Kidney (tissue), 14 donors: ENCODE results near the gene PC. TPM values are rescaled to one million over a fixed set of nuclear protein-coding genes. Genes with fewer than 3 reads are reported as not detected.

Experiments used
- DNase-seq, 5 donors: peaks; one replicate each; pipeline ENCODE4 v3.0.0-alpha.2; 2013 to 2020
- FAIRE-seq: peaks from 2 replicates; lab custom pipeline; 2012; peaks lifted over from hg19 to GRCh38; lab: Jason Lieb, UNC
- H3K27ac ChIP-seq, 2 donors: one replicate each; pipeline ENCODE4 v1.7.0; 2013; ENCODE audit warnings: low read depth in 2 of 2, low read length in 2 of 2, inconsistent platforms in 1 of 2
- H3K27me3 ChIP-seq: one replicate; pipeline ENCODE4 v1.7.1; 2013; ENCODE audit warnings: low read length, inconsistent platforms; ENCODE audit not compliant: control insufficient read depth, insufficient read depth
- H3K36me3 ChIP-seq, 3 donors: one replicate each; pipeline versions ENCODE4 v1.7.0 to v1.7.1; 2013; ENCODE audit warnings: low read length in 3 of 3, control low read depth in 1 of 3, inconsistent platforms in 1 of 3; ENCODE audit not compliant: insufficient read depth in 3 of 3, control insufficient read depth in 2 of 3
- H3K4me1 ChIP-seq, 3 donors: one replicate each; pipeline versions ENCODE4 v1.7.0 to v1.7.1; 2013; ENCODE audit warnings: low read length in 3 of 3, inconsistent platforms in 1 of 3, low read depth in 1 of 3; ENCODE audit not compliant: control insufficient read depth in 2 of 3, insufficient read depth in 2 of 3
- H3K4me3 ChIP-seq, 3 donors: one replicate each; pipeline versions ENCODE4 v1.7.0 to v1.8.1; 2013; ENCODE audit warnings: low read length in 3 of 3, control low read depth in 1 of 3, inconsistent platforms in 1 of 3
- H3K9ac ChIP-seq, 3 donors: one replicate each; pipeline versions ENCODE4 v1.7.0 to v1.7.1; 2013; ENCODE audit warnings: low read length in 3 of 3, control low read depth in 1 of 3, inconsistent platforms in 1 of 3
- H3K9me3 ChIP-seq, 3 donors: one replicate each; pipeline versions ENCODE4 v1.7.0 to v1.7.1; 2013; ENCODE audit warnings: low read length in 3 of 3, control low read depth in 1 of 3, inconsistent platforms in 1 of 3; ENCODE audit not compliant: control insufficient read depth in 2 of 3, insufficient read depth in 1 of 3
- intact Hi-C: fragments of 100-400 bp; cut with DNase I; formaldehyde crosslinking; loops from one replicate; pipeline ENCODE4 v1.11.1; 2022
- polyA plus RNA-seq: library from polyadenylated mRNA; stranded (reverse); fragments of 350-450 nt; fragmentation: Illumina TruSeq; extraction: RNeasy Lipid Tissue Mini Kit (QIAGEN cat#74804); gene quantifications from one replicate; pipeline ENCODE4 v1.2.3, GENCODE V29; 2014; ENCODE audit warnings: low read depth, low replicate concordance; ENCODE audit not compliant: insufficient read depth
- total RNA-seq: library from RNA; stranded (reverse); fragmentation: NEBNext Ultra II Directional; extraction: Animal tissue kit (Norgen Biotek cat#: 25700); gene quantifications from one replicate; pipeline ENCODE4 v1.2.1, GENCODE V29; 2021
- TF ChIP-seq, protein P1 (sequence below): IDR thresholded peaks from 3 replicates; pipeline ENCODE4 v1.5.1; 2012; ENCODE audit warnings: mild to moderate bottlenecking, moderate library complexity, borderline replicate concordance; ENCODE audit not compliant: insufficient read depth; ENCODE audit errors: extremely low read depth
- donor health status: control.
- donor health status: control.
- donor health status: control.
- donor health status: control.
- donor health status: control.
- donor health status: DM: yes; HTN: yes; CAD: no.
- donor health status: Normal renal cell carcinoma (clear cell type).

Gene PC
- total and polyA plus RNA-seq, 2 donors from 2014 or later: 20.8 to 95.2 TPM

DNA sequence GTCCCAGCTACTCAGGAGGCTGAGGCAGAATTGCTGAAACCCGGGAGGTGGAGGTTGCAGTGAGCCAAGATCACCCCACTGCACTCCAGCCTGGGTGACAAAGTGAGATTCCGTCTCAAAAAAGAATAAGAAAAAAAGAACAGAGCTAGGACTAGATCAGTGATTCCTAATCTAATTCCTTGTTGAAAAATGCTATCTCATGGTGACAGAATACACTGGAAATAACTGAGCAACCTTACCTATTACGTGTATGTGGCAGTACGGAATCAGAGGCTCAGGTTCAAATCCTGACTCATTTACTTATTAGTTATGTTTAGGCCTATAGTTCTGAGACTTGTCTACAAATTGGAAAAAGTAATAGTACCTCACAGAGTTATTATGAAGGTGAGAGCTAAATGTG lies 134.5 kb downstream of the PC start:
- FAIRE-seq: no peak
- no peak for DNase-seq

DNA sequence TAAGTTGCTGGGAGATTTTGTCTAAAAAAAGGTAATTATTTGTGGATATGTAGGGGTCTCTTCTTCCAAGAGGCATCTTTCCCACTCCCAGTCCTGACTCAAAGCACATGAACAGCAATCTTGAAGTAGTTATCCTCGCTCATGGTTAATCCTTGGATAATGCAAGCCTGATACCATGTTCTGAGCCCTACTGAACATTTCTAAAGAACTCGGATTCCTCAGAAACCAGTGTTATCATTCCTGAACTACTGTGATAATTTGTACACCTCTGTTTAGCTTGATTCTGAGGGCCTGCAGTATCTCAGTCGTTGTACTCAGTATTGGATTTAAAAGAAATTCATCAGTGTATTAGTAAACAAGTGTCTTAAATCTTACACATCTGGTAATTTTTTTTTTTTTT lies 137.3 kb downstream of the PC start:
- no peak for FAIRE-seq
- no peak for DNase-seq
- H3K9me3 ChIP-seq: no peaks in the 10 kb centered on the region

More for the DNA sequence above, 134.5 kb downstream of the PC start:
- TF ChIP-seq, protein P1, sequence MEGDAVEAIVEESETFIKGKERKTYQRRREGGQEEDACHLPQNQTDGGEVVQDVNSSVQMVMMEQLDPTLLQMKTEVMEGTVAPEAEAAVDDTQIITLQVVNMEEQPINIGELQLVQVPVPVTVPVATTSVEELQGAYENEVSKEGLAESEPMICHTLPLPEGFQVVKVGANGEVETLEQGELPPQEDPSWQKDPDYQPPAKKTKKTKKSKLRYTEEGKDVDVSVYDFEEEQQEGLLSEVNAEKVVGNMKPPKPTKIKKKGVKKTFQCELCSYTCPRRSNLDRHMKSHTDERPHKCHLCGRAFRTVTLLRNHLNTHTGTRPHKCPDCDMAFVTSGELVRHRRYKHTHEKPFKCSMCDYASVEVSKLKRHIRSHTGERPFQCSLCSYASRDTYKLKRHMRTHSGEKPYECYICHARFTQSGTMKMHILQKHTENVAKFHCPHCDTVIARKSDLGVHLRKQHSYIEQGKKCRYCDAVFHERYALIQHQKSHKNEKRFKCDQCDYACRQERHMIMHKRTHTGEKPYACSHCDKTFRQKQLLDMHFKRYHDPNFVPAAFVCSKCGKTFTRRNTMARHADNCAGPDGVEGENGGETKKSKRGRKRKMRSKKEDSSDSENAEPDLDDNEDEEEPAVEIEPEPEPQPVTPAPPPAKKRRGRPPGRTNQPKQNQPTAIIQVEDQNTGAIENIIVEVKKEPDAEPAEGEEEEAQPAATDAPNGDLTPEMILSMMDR: no peak
- intact Hi-C loops: no loop called here
- Histone ChIP-seq H3K9ac (no peak overlapping the region), H3K27me3 (no peaks in the 10 kb centered on the region), H3K4me3 (no peak overlapping the region), H3K27ac (no peak overlapping the region), H3K36me3 (peaks cover 0 to 4% (median 2%) of the 10 kb centered on the region in 3 donors), H3K4me1 (no peaks in the 10 kb centered on the region), H3K9me3 (no peaks in the 10 kb centered on the region)

DNA sequence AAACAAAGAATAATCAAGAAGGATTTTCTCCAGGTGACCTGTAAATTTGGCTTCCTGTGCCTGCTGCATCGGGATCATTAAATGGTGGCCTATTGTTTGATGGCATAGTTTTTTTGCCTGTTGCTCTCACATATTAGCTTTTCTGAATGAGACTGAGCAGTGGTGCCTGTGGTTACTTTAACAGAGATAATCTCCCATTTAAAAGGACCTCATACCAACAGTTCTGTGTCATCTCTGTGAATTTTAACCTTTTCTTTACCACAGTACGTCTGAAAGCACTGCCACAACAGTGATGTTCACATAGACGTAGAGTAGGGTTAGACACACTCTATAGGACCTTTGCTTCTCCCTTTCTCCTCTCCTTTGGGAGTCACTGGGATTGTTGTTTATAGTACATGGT lies 137.8 kb downstream of the PC start:
- Histone ChIP-seq H3K27me3 (no peaks in the 10 kb centered on the region), H3K9me3 (no peaks in the 10 kb centered on the region), H3K27ac (no peak overlapping the region), H3K36me3 (no peaks in the 10 kb centered on the region), H3K9ac (no peak overlapping the region), H3K4me1 (no peaks in the 10 kb centered on the region), H3K4me3 (no peak overlapping the region)
- no peak for DNase-seq
- FAIRE-seq: no peak
- intact Hi-C loops: no loop called here
- TF ChIP-seq, protein P1: no peak

More for the DNA sequence above, 137.3 kb downstream of the PC start:
- Histone ChIP-seq H3K4me1 (no peaks in the 10 kb centered on the region), H3K27ac (no peak overlapping the region), H3K27me3 (no peaks in the 10 kb centered on the region), H3K9ac (no peak overlapping the region), H3K4me3 (no peak overlapping the region), H3K36me3 (no peaks in the 10 kb centered on the region)
- intact Hi-C loops: no loop called here
- TF ChIP-seq, protein P1: no peak

DNA sequence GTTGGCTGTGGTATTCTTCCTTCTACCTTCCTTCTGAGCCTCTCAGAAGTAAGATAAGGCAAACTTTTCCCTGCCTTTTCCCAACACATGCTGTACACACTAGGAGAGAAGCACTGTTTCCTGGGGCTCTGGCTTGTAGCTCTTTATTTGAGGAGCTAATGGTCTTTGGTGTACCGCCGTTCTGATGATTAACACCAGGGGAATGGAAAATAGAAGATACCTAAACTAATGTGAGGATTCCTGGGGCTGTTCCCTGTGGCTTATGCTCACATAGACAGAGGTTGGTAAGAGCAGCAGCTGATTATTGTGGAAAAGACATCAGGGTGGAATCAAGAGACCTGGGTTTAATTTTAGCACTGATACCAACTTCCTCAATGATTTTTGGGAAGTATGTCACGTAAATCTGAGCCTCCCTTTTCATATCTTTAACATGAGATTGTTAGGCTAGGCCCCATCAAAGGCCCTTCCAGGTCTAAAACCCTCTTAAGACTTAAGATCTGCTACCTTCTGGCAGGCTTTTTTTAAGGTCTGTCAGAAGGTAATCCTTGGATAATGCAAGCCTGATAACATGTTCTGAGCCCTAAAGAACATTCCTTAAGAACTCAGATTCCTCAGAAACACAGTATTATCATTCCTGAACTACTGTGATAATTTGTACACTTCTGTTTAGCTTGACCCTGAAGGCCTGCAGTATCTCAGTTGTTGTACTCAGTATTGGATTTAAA lies 139.8 kb downstream of the PC start:
- Histone ChIP-seq H3K27ac (no peak overlapping the region), H3K27me3 (no peaks in the 10 kb centered on the region), H3K9me3 (no peaks in the 10 kb centered on the region), H3K4me3 (no peak overlapping the region), H3K4me1 (no peaks in the 10 kb centered on the region), H3K9ac (no peak overlapping the region), H3K36me3 (no peaks in the 10 kb centered on the region)
- FAIRE-seq (no peak), DNase-seq (no peak)
- TF ChIP-seq, protein P1: no peak
- intact Hi-C loops: no loop called here
